GM13977 (cell line): ENCODE measurements around the gene ZEB2.

Experiments
- DNase-seq: peaks from one replicate; pipeline ENCODE4 v3.0.0; 2012; ENCODE audit warnings: low spot score
- in situ Hi-C: fragments of 300-500 bp; cut with MboI; formaldehyde crosslinking; loops from one replicate; pipeline ENCODE4 v1.12.0; 2022; ENCODE audit warnings: low sequenced_read_pairs, low pct_unique_long_range_greater_than_20kb, mixed read lengths, inconsistent platforms; ENCODE audit not compliant: unreplicated experiment
- TF ChIP-seq, protein P1 (sequence below): IDR thresholded peaks from 2 replicates; pipeline ENCODE4 v1.5.1; 2012; ENCODE audit warnings: mild to moderate bottlenecking, control low read depth; ENCODE audit not compliant: insufficient read depth; ENCODE audit errors: extremely low read depth, missing control alignments

Gene ZEB2

DNA sequence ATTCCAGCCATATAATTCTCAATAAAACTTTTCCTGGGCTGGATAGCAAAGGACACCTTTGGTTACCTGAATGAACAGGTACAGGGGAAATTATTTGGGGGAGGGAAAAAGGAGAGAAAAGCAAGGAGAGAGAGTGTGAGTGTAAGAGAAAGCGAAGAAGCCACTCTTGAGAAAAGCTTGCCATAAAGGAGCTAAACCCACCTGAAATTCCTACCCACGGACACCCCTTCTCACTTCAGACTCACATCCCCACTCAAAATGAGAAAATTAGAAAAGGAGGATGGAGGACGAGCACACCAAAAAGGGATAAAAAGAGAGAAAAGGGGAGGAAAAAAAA is 354 bp downstream of the ZEB2 start:
- TF ChIP-seq, protein P1, sequence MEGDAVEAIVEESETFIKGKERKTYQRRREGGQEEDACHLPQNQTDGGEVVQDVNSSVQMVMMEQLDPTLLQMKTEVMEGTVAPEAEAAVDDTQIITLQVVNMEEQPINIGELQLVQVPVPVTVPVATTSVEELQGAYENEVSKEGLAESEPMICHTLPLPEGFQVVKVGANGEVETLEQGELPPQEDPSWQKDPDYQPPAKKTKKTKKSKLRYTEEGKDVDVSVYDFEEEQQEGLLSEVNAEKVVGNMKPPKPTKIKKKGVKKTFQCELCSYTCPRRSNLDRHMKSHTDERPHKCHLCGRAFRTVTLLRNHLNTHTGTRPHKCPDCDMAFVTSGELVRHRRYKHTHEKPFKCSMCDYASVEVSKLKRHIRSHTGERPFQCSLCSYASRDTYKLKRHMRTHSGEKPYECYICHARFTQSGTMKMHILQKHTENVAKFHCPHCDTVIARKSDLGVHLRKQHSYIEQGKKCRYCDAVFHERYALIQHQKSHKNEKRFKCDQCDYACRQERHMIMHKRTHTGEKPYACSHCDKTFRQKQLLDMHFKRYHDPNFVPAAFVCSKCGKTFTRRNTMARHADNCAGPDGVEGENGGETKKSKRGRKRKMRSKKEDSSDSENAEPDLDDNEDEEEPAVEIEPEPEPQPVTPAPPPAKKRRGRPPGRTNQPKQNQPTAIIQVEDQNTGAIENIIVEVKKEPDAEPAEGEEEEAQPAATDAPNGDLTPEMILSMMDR: no peak
- no peak for DNase-seq
- in situ Hi-C loops: loop anchor here (10.0 kb wide), 1 partner anchor 355 kb away; no protein-coding TSS in a partner anchor

DNA sequence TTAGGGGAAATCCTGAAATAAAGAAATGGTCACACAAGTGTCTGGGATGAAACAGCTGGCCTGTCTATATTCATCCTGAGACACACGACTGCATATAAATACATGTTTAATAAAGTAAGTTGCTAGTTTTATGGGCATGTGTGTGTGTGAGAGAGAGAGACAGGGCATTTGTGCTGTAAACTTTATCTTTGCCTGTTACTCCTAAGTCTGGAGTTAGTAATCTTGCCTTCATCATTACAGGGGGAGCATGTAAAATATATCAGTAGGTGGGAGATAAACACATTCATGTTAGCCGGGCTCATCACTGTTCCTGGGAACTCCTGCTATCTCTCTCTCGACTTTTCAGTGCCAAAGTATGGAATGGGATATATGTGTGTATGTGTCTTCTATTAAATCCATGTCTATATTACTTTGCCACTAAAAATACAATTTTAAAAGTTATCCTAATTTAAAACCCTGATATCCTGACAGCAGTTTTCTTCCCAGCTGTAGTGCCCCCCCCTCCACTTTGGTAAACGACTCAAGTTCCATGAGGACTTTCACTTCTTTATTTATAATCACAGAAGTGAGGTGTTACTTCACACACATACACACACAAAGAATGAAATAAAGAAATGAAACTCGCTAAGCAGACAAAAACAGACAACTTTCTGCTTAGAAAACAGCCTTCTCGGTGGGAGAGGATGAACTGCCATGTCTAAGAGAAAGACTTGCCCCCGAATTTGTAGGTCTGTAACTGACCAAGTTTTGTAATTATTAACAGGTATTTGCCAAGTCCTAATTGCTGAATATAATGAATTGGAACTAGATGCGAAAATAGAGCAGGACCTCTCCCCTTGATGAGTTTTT is 947 bp downstream of the ZEB2 start:
- TF ChIP-seq, protein P1: no peak
- in situ Hi-C loops: loop anchor here (10.0 kb wide), 1 partner anchor 354 kb away; no protein-coding TSS in a partner anchor
- peak; percentile 64 for DNase-seq

DNA sequence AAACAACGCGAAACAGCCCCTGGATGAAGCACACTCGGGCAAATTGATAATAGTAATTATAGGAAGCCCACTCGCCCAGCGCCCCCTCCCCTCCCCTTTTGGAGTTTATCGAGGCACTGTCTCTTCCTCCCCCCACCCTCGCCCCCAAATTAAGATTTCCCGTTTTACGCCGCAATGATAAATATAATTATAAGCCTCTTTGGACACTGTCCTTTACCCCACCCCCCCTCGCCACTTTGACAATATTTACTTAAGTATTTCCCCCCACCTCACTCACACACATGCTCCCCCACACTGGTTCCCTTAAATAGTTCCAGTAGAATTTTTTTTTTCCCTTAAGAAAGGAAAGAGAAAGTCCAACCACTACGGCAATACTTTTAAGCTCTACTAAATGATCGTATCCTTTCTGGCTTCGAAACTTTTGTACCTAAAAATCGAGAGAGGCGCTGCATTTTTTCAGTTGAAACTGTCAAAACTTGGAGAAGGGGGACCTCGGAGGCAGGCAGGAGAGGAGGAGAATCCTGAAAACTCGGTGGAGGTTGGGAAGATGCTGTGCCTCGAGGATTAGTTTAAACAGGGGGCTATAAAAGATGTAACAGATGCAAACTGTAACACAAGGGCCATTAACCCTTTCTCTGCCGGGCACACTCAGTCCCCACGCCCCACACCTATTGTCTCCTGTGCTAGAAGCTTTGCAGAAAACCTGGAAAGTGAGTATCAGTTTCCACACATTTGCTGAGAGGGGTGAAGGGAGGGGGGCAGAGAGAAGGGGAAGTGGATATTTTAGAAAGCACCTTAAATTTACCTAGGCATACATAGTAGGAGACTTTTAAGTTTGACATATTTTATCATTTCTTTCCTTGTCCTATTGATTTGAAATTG is 1.8 kb downstream of the ZEB2 start:
- TF ChIP-seq, protein P1: no peak
- in situ Hi-C loops: loop anchor here (10.0 kb wide), 1 partner anchor 353 kb away; no protein-coding TSS in a partner anchor
- no peak for DNase-seq

DNA sequence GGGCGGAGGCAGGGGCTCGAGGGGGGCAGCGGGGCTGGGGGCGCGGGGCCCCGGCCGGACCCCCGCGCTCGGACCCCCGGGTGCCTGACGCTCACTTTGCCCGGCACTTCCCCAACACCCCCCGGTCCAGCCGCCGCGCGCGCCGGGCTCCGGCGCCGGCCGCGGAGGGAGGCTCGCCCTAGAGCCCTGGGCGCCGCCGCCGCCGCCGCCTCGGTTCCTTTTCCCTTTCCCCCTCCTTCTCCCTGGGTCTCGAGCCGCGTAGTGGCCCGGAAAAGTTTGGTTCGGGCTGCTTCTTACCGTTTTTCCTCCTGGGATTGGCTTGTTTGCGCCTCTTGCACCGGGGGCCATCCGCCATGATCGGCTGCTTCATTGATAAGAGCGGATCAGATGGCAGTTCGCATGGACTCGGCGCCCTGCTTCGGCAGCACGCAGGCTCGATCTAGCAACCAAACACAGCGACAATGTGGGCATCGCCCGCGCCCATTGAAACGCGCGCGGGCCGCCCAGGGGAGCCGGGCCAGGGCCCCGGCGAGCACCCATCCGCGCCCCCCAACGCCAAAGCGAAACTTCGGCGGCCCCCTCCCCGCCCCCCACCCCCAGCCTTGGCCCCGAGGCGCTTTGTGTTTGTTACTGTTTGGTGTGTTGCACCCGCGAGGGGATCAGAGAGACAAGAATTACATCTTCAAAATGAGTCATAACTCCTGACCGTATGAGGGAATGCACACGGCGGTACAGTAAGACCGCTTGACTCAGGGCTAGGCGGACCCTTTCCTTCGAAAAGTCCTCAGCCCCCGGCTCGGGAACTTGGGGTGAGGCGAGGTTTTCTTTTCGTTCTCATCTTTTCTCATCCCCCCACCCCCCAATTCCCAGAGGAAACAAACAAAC is 2.7 kb downstream of the ZEB2 start:
- in situ Hi-C loops: loop anchor here (10.0 kb wide), 1 partner anchor 352 kb away; no protein-coding TSS in a partner anchor
- TF ChIP-seq, protein P1: no peak
- DNase-seq: peak; percentile 76

DNA sequence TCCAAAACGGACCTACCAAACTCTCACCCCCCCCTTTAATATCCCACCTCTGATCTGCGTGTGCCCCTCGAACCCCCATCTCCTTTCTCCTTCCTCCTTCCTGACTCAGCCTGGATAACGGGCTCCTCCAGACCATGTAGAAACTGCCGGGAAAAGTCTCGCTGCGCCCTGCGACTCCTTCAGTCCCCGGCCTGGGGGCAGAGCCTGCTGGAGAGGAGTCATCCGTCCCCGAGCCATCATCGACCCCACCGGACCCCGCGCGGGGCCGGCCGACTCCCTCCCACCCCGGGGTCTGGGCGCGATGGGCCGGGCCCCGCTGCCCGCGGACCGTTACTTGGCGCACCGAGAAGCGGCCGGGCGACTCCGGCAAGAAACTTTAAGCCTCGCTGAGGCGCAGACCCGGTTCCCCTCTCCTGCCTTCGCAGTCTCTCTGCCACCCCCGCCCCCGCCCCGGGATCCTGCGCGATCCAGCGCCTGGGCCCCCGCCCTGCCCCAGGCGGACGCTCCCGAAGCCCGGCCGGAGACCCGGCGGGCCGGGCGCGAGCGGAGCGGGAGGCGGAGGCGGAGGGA is 3.4 kb downstream of the ZEB2 start:
- in situ Hi-C loops: loop anchor here (10.0 kb wide), 1 partner anchor 352 kb away; no protein-coding TSS in a partner anchor
- DNase-seq: no peak
- TF ChIP-seq, protein P1: no peak
